HG02973 (cell line): ENCODE data around the gene FAM171A1.
"Not testable (repeated sequence)": the region's sequence is repeated elsewhere in the genome, so short reads cannot be mapped to it uniquely, and the experiment has no call there.

Experiments
- ATAC-seq: cut with Tn5 transposase; IDR thresholded peaks from one replicate; pipeline ENCODE4 v1.9.1; 2021; ENCODE audit warnings: moderate library complexity; ENCODE audit not compliant: unreplicated experiment

The FAM171A1 gene

GRCh38 chr10:15321431-15322341 lies 49.4 kb downstream of the FAM171A1 start:
- ATAC-seq: no peak

- ATAC-seq: no peak
Measured at GRCh38 chr10:15320522-15321203, 50.4 kb downstream of the FAM171A1 start.

- no peak for ATAC-seq
Measured at GRCh38 chr10:15320118-15320517, 51.0 kb downstream of the FAM171A1 start.

- ATAC-seq: no peak
Measured at GRCh38 chr10:15316871-15317464, 54.1 kb downstream of the FAM171A1 start.

- ATAC-seq: no peak
Measured at GRCh38 chr10:15316145-15316544, 54.9 kb downstream of the FAM171A1 start.

- ATAC-seq: no peak
Measured at GRCh38 chr10:15315286-15315685, 55.8 kb downstream of the FAM171A1 start.

- ATAC-seq: no peak
Measured at GRCh38 chr10:15314482-15315045, 56.5 kb downstream of the FAM171A1 start.

- ATAC-seq: no peak
Measured at GRCh38 chr10:15313843-15314242, 57.2 kb downstream of the FAM171A1 start.

- no peak for ATAC-seq
Measured at GRCh38 chr10:15313047-15313446, 58.0 kb downstream of the FAM171A1 start.

- no peak for ATAC-seq
Measured at GRCh38 chr10:15311569-15312280, 59.4 kb downstream of the FAM171A1 start.

- ATAC-seq: no peak
Measured at GRCh38 chr10:15310776-15311568, 60.1 kb downstream of the FAM171A1 start.

GRCh38 chr10:15309221-15309620 lies 61.9 kb downstream of the FAM171A1 start:
- no peak for ATAC-seq

GRCh38 chr10:15306735-15307280 lies 64.3 kb downstream of the FAM171A1 start:
- no peak for ATAC-seq

GRCh38 chr10:15305634-15306033 lies 65.5 kb downstream of the FAM171A1 start:
- no peak for ATAC-seq

- no peak for ATAC-seq
Measured at GRCh38 chr10:15305161-15305560, 65.9 kb downstream of the FAM171A1 start.

GRCh38 chr10:15302188-15302956 lies 68.7 kb downstream of the FAM171A1 start:
- not testable (repeated sequence) for ATAC-seq

GRCh38 chr10:15300697-15301096 lies 70.4 kb downstream of the FAM171A1 start:
- ATAC-seq: no peak

- ATAC-seq: no peak
Measured at GRCh38 chr10:15300145-15300544, 70.9 kb downstream of the FAM171A1 start.

GRCh38 chr10:15296701-15297100 lies 74.4 kb downstream of the FAM171A1 start:
- ATAC-seq: no peak
